AML-193 (cell line): ENCODE data around the gene PHKB.

Experiments
- DNase-seq, 2 experiments: peaks; one replicate each; lab custom pipeline; 2025; lab: John Stamatoyannopoulos, UW

The PHKB gene

DNA sequence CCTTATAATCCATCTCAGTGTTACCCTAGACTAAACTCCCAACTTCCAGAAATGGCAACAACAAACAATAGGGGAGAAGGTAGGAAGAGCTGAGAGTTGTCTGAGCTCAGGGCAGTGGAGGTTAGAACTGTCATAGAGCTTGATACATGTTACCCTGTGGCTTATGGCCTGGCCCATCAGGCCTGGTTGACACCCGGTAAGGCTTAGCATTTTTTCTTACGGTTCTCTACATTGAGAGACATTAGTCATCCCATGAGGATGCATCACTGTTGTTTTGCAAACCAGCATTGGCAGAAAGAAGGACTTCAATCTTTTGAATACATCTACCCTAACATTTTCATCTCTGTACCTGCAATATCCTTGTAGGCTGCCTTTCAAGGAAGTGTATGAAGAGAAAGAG is 226.6 kb downstream of the PHKB start:
- DNase-seq, result no peak

DNA sequence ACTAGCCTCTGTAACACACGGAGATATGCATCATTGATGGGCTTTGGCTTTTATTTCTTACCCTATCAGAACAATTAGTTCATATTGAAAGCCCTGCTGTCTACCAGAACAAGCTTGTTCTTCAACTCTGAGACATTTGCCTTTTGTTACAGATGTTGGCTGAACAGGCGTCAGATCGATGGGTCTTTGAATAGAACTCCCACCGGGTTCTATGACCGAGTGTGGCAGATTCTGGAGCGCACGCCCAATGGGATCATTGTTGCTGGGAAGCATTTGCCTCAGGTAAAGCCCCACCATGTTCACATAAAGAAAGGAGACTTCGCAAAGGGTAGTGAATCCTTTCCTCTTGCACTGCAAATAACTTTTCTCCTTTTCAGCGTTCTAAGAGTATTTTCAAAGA is 232.1 kb downstream of the PHKB start:
- DNase-seq, result no peak

DNA sequence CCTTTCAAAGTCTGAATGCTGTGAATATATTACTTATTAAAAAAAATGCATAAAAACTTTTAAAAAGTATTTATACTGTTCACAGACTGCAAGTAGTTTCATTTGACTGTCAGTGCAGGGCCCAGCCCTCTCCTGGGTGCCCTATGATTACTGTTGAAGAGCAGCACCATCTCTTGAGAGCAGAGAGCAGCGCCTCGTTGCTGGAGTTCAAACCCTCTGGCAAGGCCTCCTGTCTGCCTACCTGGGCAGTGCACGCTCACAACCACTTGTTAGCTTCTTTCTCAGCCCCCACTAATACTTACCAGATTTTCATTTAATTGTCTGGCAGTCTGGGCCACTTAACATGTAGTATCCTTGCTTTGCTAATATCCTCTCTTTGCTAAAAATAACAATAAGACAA is 233.4 kb downstream of the PHKB start:
- no peak for DNase-seq

DNA sequence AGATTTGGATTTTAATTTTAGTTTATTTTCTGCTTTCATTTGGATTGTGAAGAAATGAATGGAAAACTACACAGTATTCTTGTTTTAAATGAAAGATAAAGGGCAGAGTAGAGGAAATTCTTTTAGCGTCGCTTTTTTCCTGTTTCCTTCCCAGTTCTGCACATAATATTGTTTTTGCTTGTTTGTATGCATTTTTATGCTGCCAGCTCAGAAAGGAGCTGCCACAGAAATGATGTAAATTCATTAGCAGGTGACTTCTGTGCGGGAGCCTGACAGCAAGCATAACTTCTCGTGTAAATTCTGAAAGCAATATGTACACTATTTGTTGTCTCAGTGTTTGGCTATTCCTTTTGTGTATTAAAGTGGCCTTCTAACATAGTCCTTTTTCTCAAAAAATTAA is 234.6 kb downstream of the PHKB start:
- no peak for DNase-seq

DNA sequence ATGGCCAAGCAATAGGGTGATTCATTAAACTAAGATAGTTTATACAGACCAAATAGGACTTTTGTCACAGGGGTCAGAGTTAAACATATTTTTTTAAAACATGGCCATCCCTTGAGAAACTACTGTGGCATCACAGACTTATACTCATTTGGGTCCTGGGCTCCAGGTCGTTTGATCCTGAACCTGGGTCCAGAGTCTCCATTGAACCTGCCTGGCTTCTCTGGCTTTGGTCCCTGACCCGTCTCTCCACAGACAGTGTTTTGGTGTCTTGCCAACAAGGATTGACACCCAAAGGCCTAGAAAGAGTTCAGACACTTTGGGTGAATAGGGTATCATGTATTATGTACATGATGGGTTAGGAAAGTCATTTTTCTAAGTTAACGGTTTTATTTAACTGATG is 236.7 kb downstream of the PHKB start:
- DNase-seq, result no peak

DNA sequence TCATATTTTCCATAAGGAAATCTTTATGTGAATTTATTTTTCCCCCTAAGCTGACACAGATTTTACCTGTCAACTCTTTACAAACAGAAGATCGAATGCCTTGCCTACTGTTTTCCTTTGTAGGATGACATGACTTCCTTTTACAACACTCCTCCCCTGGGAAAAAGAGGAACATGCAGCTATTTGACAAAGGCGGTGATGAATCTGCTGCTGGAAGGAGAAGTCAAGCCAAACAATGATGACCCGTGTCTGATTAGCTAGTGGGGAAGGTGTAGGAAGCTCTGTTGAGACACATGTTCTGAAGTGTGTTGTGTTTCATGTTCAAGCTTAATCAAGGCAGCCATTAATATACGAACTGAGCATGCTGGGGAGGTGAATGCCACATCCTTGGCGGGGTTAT is 238.0 kb downstream of the PHKB start:
- peak; percentile 16 to 23 for DNase-seq

DNA sequence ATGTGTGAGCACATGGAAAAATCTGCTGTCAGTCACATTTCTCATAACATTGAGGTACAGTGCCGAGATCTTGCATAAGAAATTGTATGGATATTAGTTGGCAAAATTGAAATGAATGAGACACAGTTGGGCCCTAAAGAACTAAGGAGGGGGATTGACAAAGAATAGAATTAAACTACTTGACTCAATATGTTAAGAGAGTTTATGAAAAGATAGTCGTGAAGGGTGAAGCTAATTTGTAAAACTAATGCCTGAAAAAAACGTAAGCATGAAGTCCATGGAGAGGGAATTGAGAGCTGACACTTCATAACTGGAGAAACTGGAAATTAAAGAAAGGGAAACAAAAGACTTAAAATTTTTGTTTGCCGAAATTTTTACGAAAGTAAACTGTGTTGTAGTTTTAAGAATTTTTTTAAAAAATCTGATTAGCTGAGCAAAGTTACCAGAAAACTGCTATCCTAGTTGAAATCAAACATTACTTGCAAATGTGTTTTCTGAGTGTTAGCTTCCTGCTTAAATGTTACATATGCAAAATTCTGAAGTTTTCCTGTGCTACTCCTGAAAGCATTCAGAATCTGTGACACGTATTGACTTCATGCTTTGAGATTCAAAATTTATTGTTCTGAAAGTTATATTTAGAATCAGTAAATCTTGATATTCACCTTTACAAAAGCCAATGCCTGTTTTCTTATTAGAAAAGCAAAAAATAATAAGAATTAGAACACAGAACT is 239.9 kb downstream of the PHKB start:
- no peak for DNase-seq

DNA sequence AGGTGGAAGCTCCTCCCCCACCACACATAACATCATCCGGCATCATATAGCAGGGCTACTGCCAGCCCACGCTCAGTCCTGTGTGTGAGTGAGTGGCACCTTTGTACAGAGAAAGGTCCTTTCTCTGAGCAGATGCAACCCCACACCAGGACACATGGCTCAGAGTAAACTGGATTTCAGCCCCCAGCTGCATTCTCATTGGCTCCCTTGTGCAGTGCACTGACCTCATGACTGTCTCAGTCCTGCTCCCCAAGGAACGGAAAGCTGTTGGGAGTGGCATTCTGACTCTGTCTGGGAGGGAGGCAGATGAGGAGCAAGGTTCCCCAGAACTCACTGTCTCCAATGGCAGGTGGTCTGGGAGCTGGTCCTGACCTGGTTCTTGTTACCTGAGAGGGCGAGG is 244.1 kb downstream of the PHKB start:
- DNase-seq, result no peak

DNA sequence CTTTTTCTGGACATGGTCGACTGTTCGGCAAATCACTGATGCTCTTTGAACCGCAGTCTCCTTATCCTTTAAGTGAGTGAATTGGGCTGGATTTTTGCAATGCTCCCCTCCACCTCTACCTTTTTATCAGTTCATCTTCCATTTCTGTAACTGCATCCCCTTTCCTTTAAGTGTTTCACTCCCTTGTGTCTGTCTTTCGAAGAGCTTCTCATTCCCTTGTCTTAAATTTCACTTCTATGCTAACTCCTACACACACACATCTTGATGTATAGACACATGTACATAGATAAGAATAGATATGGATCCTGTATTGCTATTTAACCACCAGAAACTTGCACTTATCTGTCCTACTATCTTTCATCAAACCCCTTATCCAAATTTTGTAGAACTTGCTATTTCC is 250.7 kb downstream of the PHKB start:
- no peak for DNase-seq

DNA sequence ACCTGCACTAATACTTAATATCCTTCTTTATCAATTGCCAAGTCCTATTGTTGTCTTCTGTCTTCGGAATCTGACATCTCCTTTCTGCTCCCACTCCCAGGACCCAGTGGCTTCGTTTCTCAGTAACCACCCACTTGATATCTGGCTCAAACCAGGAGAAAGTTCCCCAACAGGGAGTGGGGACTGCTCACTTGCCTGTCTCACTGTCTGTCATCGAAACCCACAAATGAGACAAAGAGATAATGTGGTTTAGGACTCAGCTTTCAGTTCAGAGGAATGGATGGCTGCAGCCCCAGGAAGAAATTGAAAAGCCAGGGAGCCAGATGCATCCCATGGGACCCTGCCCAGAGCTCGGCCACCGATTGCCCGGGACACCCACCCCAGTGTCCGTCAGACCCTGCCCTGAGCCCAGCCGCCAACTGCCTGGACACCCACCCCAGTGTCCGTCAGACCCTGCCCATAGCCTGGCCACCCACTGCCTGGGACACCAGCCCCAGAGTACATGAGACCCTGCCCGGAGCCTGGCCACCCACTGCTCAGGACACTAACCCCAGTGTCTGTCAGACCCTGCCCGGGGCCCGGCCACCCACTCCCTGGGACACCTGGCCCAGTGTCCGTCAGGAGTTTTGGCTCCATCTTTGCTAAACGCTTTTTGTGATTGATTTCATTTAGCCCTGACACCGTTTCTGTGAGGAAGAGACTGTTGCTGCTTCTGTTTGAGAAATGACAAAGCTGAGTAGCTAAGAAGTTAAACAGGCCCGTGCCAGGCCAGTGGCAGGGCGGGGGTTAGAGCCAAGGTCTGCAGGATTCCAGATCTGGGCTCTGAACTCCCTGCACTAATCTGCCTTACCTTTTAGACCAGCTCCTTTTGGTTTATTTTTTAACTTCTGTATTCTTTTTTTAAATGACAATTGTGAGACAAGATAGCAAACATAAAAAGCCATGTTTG is 251.4 kb downstream of the PHKB start:
- no peak for DNase-seq

DNA sequence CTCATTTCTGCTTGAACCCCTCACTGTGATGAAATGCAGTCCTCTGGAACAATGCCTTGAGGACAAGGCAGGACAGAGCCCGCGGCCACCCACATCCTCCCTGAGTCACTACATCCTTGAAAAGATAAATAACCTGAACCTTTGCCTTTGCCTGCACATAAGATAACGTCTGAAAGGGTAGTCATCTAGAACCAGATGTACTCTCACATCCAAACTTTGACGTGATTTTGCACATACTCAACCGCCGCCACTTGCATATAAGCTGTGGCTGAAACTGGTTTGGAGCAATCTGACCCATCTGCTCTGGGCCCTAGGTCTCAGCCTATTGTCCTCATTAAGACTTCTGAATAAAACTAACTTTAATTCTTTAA is 252.1 kb downstream of the PHKB start:
- no peak for DNase-seq

DNA sequence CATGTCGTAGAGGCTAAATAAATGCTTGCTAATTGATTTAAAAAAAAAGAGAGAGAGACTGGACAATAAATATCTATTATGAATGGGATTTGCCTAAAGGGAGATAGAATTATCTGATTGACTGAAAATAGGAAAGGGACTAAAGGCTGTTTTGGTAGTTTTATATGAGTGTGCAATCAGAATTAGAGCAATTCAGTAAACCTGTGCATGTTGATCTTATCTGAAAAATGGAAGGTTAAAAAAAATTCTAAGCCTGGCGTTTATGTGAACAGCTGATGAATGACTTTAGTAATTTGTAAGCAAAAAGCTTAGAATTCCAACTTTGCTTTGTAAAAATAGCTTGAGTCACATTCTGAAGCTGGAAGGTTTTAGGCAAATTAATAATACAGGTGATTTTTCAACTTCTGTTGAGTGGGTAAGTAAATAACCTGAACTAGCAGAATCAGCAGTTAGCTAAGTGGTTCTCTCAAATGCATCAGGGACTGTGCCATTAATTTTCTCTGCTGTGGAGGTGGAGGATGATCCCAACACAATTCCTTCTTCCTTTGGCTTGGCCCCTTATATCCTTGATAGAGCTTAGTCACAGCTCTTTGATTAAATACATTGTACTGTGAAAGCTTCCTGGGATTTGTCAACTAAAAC is 254.4 kb downstream of the PHKB start:
- DNase-seq, result no peak

DNA sequence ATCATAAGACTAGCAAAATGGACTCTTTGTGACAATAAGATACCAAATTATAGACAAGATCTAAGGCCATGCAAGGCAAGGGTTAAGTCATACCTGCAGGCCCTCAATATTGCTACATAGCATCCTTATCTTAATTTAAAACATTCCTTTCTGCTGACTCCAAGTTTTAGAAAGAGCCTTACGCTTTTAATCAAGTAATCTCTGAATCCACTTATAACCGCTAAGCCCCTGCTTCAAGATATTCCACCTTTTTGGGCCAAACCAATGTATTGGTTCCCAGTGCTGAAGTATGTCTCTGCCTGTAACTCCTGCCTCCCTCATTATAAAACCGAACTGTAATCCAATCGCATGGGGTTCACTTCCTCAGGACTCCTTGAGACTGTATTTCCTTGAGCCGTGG is 255.4 kb downstream of the PHKB start:
- DNase-seq, result no peak

DNA sequence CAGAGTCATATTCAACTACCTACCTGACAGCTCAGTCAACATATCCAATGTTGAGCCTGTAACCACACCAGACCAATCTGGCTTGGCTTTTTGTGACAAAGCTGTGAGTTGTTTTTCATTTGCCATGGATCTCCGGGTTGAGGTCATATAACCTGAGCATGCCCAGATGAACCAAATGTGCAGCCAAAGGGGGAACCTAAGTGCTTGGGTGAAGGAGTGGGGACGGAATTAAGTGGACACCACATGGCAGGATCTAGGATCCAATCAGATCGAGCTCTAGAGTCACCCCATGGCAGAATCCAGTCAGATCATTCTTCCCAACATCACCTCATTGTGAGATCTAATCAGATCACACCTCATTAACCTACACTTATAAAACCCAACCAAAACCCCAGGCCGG is 258.6 kb downstream of the PHKB start:
- no peak for DNase-seq

DNA sequence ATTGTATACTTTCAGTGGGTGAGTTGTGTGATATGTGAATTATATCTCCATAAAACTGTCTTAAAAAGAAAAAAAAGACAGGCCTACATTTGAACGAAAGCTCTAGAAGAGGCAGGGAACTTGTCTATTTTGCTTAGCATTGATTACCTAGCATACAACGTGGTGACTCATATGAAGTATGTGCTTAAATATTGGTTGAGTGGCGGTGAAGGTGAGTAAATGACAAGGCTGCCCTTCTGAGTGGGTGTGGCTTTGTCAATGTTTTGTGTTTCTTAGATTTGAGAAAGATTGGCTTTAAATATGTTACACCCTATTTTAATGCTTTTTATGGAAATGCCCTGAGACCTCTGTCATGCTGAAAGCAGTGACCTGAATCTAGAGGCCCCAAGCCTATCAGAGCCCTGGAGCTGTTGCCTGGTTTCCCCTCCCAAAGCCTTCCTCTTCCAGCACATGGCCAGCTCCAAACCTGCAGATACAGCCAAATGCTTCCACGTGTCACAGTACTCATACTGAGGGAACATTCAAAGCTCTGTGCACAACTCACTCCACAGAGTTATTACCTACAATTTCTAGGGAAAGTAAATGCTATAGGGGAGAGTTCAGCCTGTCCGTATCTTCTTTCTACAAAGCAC is 260.0 kb downstream of the PHKB start:
- no peak for DNase-seq

DNA sequence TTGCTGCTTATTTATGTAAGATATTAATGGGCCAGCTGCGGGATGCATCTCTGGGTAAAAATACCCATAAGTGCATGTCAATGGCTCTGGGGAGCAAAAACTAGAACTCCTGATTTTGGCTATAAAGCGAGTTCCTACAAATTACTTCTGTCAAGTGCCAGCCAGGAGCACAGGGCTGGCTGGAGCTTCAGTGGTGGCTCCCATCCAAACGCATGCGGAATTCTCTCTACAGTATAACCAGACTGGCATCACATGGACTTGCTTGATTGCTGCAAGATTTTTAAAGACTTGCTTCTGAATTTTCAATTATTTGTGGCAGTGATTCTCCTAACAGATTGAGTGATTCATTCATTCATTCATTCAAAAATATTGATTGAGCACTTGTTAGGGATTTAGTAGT is 260.9 kb downstream of the PHKB start:
- DNase-seq, result no peak

DNA sequence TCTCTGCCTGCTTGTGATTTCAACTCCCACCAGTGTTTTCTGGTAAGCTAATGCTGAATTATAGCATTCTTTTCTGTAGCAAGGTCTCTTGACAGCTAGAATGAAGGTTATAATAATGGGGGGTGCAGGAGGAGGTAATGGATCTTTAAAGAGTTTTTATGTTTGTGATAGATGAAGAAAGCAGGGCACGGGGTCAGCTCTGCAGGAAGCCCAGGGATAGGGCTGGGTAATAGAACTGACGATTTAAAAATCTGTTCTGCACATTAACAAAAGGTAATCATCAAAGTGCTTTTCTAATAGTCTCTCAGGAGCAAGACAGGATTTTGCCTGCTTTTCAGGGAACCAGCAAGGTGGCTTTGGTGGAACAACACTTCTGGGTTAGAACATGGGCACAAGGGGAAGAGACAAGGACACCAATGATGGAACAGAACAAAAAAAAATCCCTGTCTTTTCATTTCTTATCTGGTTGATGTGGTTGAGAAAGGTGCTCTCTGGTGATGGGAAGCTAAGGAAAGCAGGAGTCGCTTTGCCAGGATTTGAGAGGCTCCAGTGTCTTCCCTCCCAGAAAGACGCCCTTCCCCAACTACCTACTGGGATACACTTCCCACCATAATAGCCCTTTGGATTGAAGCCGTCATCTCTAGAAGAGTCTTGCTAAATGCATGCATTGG is 263.1 kb downstream of the PHKB start:
- DNase-seq, result no peak

DNA sequence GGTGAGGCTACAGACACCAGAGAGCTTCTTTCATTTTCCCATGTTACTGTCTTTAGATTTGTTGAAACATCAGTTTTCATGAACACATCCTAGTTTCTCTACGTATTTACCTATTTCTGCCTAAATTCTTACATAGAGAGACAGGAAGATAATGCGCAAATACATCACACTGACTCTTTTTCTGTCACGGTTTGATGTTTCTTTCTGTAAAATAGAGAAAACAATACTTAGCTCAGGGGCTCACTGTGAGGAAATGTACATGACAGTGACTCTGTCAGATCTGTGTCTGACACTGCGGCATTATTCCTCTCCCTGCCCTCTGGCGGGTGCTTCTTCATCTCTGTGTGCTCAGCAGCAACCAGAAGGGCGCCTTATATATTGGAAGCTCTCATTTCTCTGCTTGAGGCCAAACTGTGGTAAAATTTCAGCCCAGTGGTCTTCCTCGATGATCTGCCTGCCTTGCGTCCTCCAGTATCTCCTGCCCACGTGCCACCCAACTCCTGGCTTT is 264.1 kb downstream of the PHKB start:
- DNase-seq, result no peak

DNA sequence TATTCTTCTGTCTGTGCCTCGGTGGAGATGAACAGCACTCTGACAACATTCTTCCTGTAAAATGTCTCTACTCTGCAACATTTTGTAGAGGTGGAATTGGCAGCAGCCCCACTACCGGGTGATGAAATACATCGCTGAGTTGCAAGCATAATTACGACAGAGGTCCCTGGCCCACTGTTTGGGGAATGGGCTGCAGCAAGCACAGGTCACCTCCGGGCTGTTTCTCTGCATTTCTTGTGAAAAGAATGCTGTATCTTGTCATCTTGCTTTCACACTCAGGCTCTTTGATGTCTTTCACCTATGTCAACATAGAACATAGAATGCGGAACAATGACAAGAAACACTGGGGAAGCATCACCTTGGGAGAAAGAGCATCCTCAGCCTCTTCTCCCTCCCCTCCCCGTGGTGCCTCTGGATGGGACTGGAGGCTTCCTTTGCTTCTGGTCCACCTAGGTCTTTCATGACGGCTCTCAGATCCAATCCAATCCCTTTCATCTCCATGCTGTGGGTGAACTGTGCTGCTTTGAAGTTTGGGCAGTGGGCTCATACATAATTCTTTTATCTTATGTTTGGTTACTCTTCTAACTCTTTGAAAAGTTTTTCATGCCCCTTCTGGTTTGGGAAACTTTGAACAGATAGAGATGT is 265.0 kb downstream of the PHKB start:
- DNase-seq, result no peak

DNA sequence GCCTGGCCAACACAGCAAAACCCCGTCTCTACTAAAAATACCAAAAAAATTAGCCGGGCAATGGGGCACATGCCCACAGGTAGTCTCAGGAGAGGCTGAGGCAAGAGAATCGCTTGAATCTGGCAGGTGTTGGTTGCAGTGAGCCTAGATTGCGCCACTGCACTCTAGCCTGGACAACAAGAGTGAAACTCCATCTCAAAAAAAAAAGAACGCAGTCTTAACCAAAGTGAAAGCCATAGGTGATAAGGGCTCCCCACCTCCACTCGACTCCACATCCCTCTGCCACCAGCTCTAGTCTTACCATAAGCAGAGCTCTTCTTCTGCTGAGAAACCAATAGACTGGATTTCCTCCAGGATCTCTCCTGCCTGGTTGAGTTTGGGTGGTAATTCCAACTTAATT is 266.0 kb downstream of the PHKB start:
- no peak for DNase-seq

DNA sequence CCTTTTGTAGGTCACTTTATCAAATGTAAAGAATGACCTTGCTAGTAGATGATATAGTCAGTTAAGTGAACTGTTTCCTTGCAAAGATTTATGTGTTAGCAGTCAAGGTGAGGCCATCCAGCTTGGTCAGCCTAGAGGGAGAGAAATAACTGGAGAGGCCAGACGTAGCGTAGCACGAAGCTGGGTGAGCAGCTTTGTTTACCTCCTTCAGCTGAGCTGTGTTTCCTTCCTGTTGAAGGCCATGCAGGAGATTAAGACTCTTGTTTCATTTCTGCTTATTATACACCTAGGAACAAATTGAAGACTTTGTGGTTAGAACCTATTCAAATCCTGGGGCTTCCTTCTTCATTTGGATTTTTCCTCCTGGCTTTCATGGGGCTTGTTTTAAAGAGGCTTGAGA is 267.1 kb downstream of the PHKB start:
- no peak for DNase-seq
